K562 (cell line): Measurements from ENCODE around the gene AGT. TPM values are rescaled to one million over a fixed set of nuclear protein-coding genes. Genes with fewer than 3 reads are reported as not detected.

Experiments used
- ATAC-seq: fragments of 200-7000 bp; cut with Tn5 transposase; 3 replicates; pipeline ENCODE4 v1.9.1; 2020; ENCODE audit warnings: moderate library complexity
- BruUV-seq: library from RNA; stranded (reverse); fragments of 400-500 nt; replicated peaks from 2 replicates; lab custom pipeline; 2021; lab: Mats Ljungman, UMichigan
- CTCF ChIA-PET: fragments of 300-600 bp; formaldehyde crosslinking; extraction: SDS; loops from one replicate; lab custom pipeline; 2021; ENCODE audit warnings: low intra/inter-chr PET ratio; lab: Yijun Ruan, JAX
- POLR2A ChIA-PET: fragments of 300-600, 350-650 bp; sonication (Branson Sonifier 250); formaldehyde crosslinking; extraction: SDS; loops from one replicate; lab custom pipeline; 2021; ENCODE audit warnings: antibody characterized with exemption, inconsistent platforms; lab: Yijun Ruan, JAX
- DNase-seq, 4 experiments: peaks; one replicate each; pipeline versions ENCODE4 v3.0.0 to v3.0.0-alpha.2; 2011 to 2018; ENCODE audit warnings: low spot score in 3 of 4, mixed read lengths in 3 of 4; ENCODE audit errors: extremely low read depth in 1 of 4
- FAIRE-seq: peaks from 2 replicates; lab custom pipeline; 2011; peaks lifted over from hg19 to GRCh38; lab: Jason Lieb, UNC
- H2AFZ ChIP-seq: 2 replicates; pipeline ENCODE4 v1.6.0; 2011; ENCODE audit warnings: low read depth, low read length, control low read depth, inconsistent platforms
- H3K27ac ChIP-seq: fragments of 200-600 bp; 3 replicates; pipeline ENCODE4 v1.8.0; 2011; ENCODE audit warnings: low read depth, mild to moderate bottlenecking, control low read depth, inconsistent platforms, low read length, moderate library complexity, mixed read lengths; ENCODE audit errors: extremely low read depth
- H3K27me3 ChIP-seq, 2 experiments: fragments of 300-600 bp in 1 of 2; 2 replicates in 1 of 2; 3 replicates in 1 of 2; pipeline versions ENCODE4 v1.6.0 to v1.8.0; 2011; ENCODE audit warnings: inconsistent platforms in 2 of 2, low read length in 2 of 2, mild to moderate bottlenecking in 1 of 2, mixed read lengths in 1 of 2, moderate library complexity in 1 of 2; ENCODE audit not compliant: control insufficient read depth in 2 of 2, insufficient read depth in 2 of 2
- H3K36me3 ChIP-seq: fragments of 300-600 bp; 3 replicates; pipeline ENCODE4 v1.8.0; 2011; ENCODE audit warnings: mild to moderate bottlenecking, low read length, inconsistent platforms; ENCODE audit not compliant: control insufficient read depth, insufficient read depth
- H3K4me1 ChIP-seq, 2 experiments: fragments of 200-600 bp in 1 of 2; replicated peaks in 1 of 2; 2 replicates in 1 of 2; 3 replicates in 1 of 2; pipeline versions ENCODE4 v1.5.1 to v1.8.0; 2011; ENCODE audit warnings: inconsistent platforms in 2 of 2, low read length in 2 of 2, mild to moderate bottlenecking in 1 of 2, mixed read lengths in 1 of 2, moderate library complexity in 1 of 2; ENCODE audit not compliant: control insufficient read depth in 2 of 2, insufficient read depth in 2 of 2
- H3K4me2 ChIP-seq: 2 replicates; pipeline ENCODE4 v1.6.1; 2011; ENCODE audit warnings: low read length, control low read depth, inconsistent platforms, mixed read lengths; ENCODE audit not compliant: insufficient read depth
- H3K4me3 ChIP-seq: fragments of 200-600 bp; sonication (generic), shearing (Covaris generic); 2 replicates; pipeline ENCODE4 v1.5.1; 2016; ENCODE audit warnings: control low read depth, inconsistent platforms
- H3K79me2 ChIP-seq: fragments of 200-600 bp; 3 replicates; pipeline ENCODE4 v1.8.0; 2011; ENCODE audit warnings: low read length, inconsistent platforms; ENCODE audit not compliant: control insufficient read depth, insufficient read depth
- H3K9ac ChIP-seq, 2 experiments: 2 replicates each; pipeline versions ENCODE4 v1.6.0 to v1.6.1; 2011; ENCODE audit warnings: low read depth in 2 of 2, low read length in 2 of 2, control low read depth in 1 of 2, inconsistent platforms in 1 of 2, mild to moderate bottlenecking in 1 of 2, mixed read lengths in 1 of 2; ENCODE audit not compliant: insufficient read depth in 1 of 2
- H3K9me1 ChIP-seq: one replicate; pipeline ENCODE4 v1.6.0; 2011; ENCODE audit warnings: inconsistent platforms, mild to moderate bottlenecking, low read length, moderate library complexity; ENCODE audit not compliant: control insufficient read depth, insufficient read depth
- H3K9me3 ChIP-seq: replicated peaks from 2 replicates; pipeline ENCODE4 v1.5.1; 2011; ENCODE audit warnings: low read depth, low read length, inconsistent platforms; ENCODE audit not compliant: control insufficient read depth, insufficient read depth
- H4K20me1 ChIP-seq: replicated peaks from 2 replicates; pipeline ENCODE4 v1.6.1; 2011; ENCODE audit warnings: low read length, inconsistent platforms, mixed read lengths; ENCODE audit not compliant: control insufficient read depth, insufficient read depth
- ATF4 ChIP-seq: fragments of 450-650 bp; formaldehyde crosslinking; IDR thresholded peaks from 2 replicates; pipeline ENCODE4 v1.4.0; 2022; ENCODE audit warnings: mild to moderate bottlenecking, moderate library complexity
- CBFA2T3 ChIP-seq: fragments of 450-650 bp; IDR thresholded peaks from 2 replicates; pipeline ENCODE4 v1.6.1; 2017
- CCAR2 ChIP-seq: fragments of 200-400 bp; formaldehyde crosslinking; IDR thresholded peaks from 2 replicates; pipeline ENCODE4 v1.6.1; 2017; ENCODE audit warnings: mild to moderate bottlenecking, low read depth, low read length
- FOXA3 ChIP-seq, 2 experiments: fragments of 450-650 bp in 1 of 2; sonication (generic) in 1 of 2; formaldehyde crosslinking; IDR thresholded peaks in 1 of 2; conservative IDR thresholded peaks in 1 of 2; 2 replicates each; pipeline versions ENCODE4 v1.4.0 to v1.8.0; 2020 to 2022; ENCODE audit warnings: mild to moderate bottlenecking in 2 of 2, missing genetic modification reagents in 1 of 2
- GATAD2A ChIP-seq: fragments of 450-650 bp; IDR thresholded peaks from 2 replicates; pipeline ENCODE4 v1.6.1; 2017
- ILF3 ChIP-seq: fragments of 450-650 bp; IDR thresholded peaks from 2 replicates; pipeline ENCODE4 v1.6.1; 2018; ENCODE audit warnings: antibody characterized with exemption, mild to moderate bottlenecking, moderate library complexity, borderline replicate concordance
- MIER1 ChIP-seq: fragments of 450-650 bp; IDR thresholded peaks from 2 replicates; pipeline ENCODE4 v1.6.1; 2016; ENCODE audit warnings: antibody characterized with exemption, mild to moderate bottlenecking, low read depth
- PHB ChIP-seq: fragments of 250-450 bp; sonication (Bioruptor Pico); IDR thresholded peaks from 2 replicates; pipeline ENCODE4 v1.5.0; 2021
- RB1 ChIP-seq: fragments of 450-650 bp; IDR thresholded peaks from 2 replicates; pipeline ENCODE4 v1.6.1; 2017; ENCODE audit warnings: low read depth, mild to moderate bottlenecking
- SAFB2 ChIP-seq: fragments of 200-400 bp; formaldehyde crosslinking; IDR thresholded peaks from 2 replicates; pipeline ENCODE4 v1.6.1; 2018; ENCODE audit warnings: borderline replicate concordance, low read length, low read depth, moderate library complexity; ENCODE audit not compliant: severe bottlenecking
- ZNF696 ChIP-seq: fragments of 250-450 bp; sonication (Bioruptor Pico); conservative IDR thresholded peaks from 2 replicates; pipeline ENCODE4 v1.4.0; 2020; ENCODE audit warnings: mild to moderate bottlenecking, moderate library complexity
- WGBS: fragments of 100-300 bp; shearing (Covaris generic); methylation state at CpG from one replicate; pipeline ENCODE4 v1.1.6; 2016; ENCODE audit warnings: low coverage, mixed read lengths; ENCODE audit not compliant: insufficient coverage; ENCODE audit errors: missing lambda C conversion rate; 5-methylcytosine and 5-hydroxymethylcytosine counted together
- in situ Hi-C: fragments of 300-500 bp; cut with MboI; formaldehyde crosslinking; loops from 4 replicates; pipeline ENCODE4 v1.15.0; 2018; ENCODE audit warnings: inconsistent platforms, mixed read lengths
- intact Hi-C: fragments of 100-400 bp; cut with micrococcal nuclease; formaldehyde crosslinking; loops from 2 replicates; pipeline ENCODE4 v1.14.2; 2022
- polyA plus RNA-seq, 8 experiments: library from polyadenylated mRNA; depleted of rRNA in 4 of 8; stranded (reverse) in 5 of 8; unstranded in 3 of 8; fragments of >200 nt; fragmentation: Nextera tagmentation in 2 of 8; fragmentation: Illumina TruSeq in 1 of 8; extraction: Ambion mirVana in 2 of 8; extraction: Trizol in 1 of 8; gene quantifications; 2 replicates each; pipeline versions ENCODE4 v1.2.1 to v1.2.3, GENCODE V29; 2011 to 2014; ENCODE audit warnings: inconsistent platforms in 1 of 8, missing spikeins in 1 of 8
- total RNA-seq, 7 experiments: library from RNA; depleted of rRNA in 6 of 7; stranded (reverse); fragments of >200 nt in 6 of 7; fragmentation: Illumina TruSeq in 2 of 7; extraction: Trizol in 2 of 7; gene quantifications; 2 replicates each; pipeline versions ENCODE4 v1.2.1 to v1.2.3, GENCODE V29; 2011 to 2021; ENCODE audit warnings: low replicate concordance in 1 of 7

The AGT gene
- total and polyA plus RNA-seq, 9 of the 15 experiments (the other 6 are each of a cell fraction or from before 2014, with no cell fraction given), result 0.40 TPM; not detected in 8

- WGBS, result 2% methylated on average over 8 of the region's 8 CpGs
- H3K27ac ChIP-seq, result no peak overlapping the region
- no peaks in the 10 kb centered on the region for H3K36me3 ChIP-seq
- ATAC-seq (no peak), FAIRE-seq (no peak), DNase-seq (no peak)
- no peak overlapping the region for H3K4me2 ChIP-seq
- H3K27me3 ChIP-seq, result peaks cover 37 to 61% of the 10 kb centered on the region in 2 experiments
- POLR2A ChIA-PET, result no interaction called here
- no peaks in the 10 kb centered on the region for H3K79me2 ChIP-seq
- H4K20me1 ChIP-seq, result peaks cover 4% of the 10 kb centered on the region; the same call in 1 of the 2 replicates
- BruUV-seq, result no TSS peak
- H3K4me1 ChIP-seq, result peaks cover 0 to 8% of the 10 kb centered on the region in 2 experiments; a peak in 2 of 5 replicates
- CTCF ChIA-PET, result no interaction called here
- no peak overlapping the region for H3K4me3 ChIP-seq
- no peak overlapping the region for H3K9ac ChIP-seq
- H3K9me3 ChIP-seq, result no peaks in the 10 kb centered on the region
- TF ChIP-seq GATAD2A, result no peak
- TF ChIP-seq RB1, result no peak
- TF ChIP-seq ZNF696 (CRISPR knock-in tag), result no peak
- no peak for TF ChIP-seq ILF3
- no peak for TF ChIP-seq SAFB2
- TF ChIP-seq CBFA2T3, result no peak
- TF ChIP-seq PHB (CRISPR knock-in tag), result no peak
- no peak for TF ChIP-seq MIER1
- no peak for TF ChIP-seq FOXA3 (CRISPR knock-in tag; conservative IDR thresholded peaks at IDR 0.05 in 1 of 2, IDR thresholded peaks at IDR 0.05 in 1 of 2)
- TF ChIP-seq ATF4 (CRISPR knock-in tag), result no peak
- no peak for TF ChIP-seq CCAR2
- intact Hi-C loops (no loop called here), in situ Hi-C loops (no loop called here)
- H2AFZ ChIP-seq, result no peak overlapping the region
- no peaks in the 10 kb centered on the region for H3K9me1 ChIP-seq
Measured at GRCh38 chr1:230713547-230713914, 391 bp downstream of the AGT start.
